IPS-20b (cell line): ENCODE results near the gene CDT1.
"Not testable (repeated sequence)": the region's sequence is repeated elsewhere in the genome, so short reads cannot be mapped to it uniquely, and the experiment has no call there.

Source experiments
- H3K27ac ChIP-seq: one replicate; pipeline ENCODE4 v1.5.1; 2013; ENCODE audit warnings: low read length
- H3K27me3 ChIP-seq: 2 replicates; pipeline ENCODE4 v1.6.1; 2013; ENCODE audit warnings: mild to moderate bottlenecking, low read length, inconsistent platforms; ENCODE audit not compliant: insufficient read depth
- H3K36me3 ChIP-seq: 2 replicates; pipeline ENCODE4 v1.6.1; 2013; ENCODE audit warnings: low read depth, mild to moderate bottlenecking, inconsistent platforms, low read length, moderate library complexity; ENCODE audit not compliant: insufficient read depth
- H3K4me1 ChIP-seq: 2 replicates; pipeline ENCODE4 v1.6.1; 2013; ENCODE audit warnings: mild to moderate bottlenecking, control low read depth, inconsistent platforms, low read length, moderate library complexity; ENCODE audit not compliant: insufficient read depth
- H3K4me3 ChIP-seq: 2 replicates; pipeline ENCODE4 v1.5.1; 2013; ENCODE audit warnings: mild to moderate bottlenecking, low read length, inconsistent platforms
- H3K9ac ChIP-seq: 2 replicates; pipeline ENCODE4 v1.6.1; 2013; ENCODE audit warnings: low read depth, mild to moderate bottlenecking, inconsistent platforms, low read length, moderate library complexity
- H3K9me3 ChIP-seq: 2 replicates; pipeline ENCODE4 v1.6.1; 2013; ENCODE audit warnings: mild to moderate bottlenecking, low read depth, low read length, inconsistent platforms; ENCODE audit not compliant: insufficient read depth

Gene CDT1

DNA sequence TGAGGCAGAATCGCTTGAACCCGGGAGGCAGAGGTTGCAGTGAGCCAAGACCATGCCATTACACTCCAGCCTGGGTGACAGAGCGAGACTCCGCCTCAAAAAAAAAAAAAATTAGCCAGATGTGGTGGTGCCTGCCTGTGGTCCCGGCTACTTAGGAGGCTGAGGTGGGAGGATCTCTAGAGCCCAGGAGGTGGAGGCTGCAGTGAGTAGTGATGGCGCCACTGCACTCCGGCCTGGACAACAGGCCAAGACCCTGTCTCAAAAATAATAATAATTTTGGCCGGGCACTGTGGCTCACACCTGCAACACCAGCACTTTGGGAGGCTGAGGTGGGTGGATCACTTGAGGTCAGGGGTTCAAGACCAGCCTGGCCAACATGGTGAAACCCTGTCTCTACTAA lies 14.8 kb upstream of the CDT1 start:
- peaks cover 28% of the 10 kb centered on the region for H3K27me3 ChIP-seq
- not testable (repeated sequence) for H3K9me3 ChIP-seq, H3K27ac ChIP-seq, H3K4me3 ChIP-seq, H3K9ac ChIP-seq, H3K4me1 ChIP-seq, H3K36me3 ChIP-seq

DNA sequence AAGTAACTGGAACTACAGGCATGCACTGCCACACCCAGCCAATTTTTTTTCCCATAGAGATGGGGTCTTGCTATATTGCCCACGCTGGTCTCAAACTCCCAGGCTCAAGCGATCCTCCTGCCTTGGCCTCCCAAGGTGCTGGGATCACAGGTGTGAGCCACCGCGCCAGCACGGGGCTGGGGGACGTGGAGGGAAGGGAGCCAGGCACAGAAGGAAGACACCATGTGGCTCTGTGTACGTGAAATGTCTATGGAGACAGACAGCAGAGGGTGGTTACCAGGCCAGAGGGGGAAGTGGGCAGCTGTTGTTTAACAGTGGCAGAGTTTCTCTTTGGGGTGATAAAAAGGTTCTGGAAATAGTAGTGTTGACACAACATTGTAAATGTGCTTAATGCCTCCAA lies 14.0 kb upstream of the CDT1 start:
- H3K4me1 ChIP-seq = no peaks in the 10 kb centered on the region
- no peak overlapping the region for H3K4me3 ChIP-seq
- no peaks in the 10 kb centered on the region for H3K9me3 ChIP-seq
- no peaks in the 10 kb centered on the region for H3K36me3 ChIP-seq
- peaks cover 21% of the 10 kb centered on the region for H3K27me3 ChIP-seq
- H3K9ac ChIP-seq = no peak overlapping the region
- H3K27ac ChIP-seq = no peak overlapping the region

DNA sequence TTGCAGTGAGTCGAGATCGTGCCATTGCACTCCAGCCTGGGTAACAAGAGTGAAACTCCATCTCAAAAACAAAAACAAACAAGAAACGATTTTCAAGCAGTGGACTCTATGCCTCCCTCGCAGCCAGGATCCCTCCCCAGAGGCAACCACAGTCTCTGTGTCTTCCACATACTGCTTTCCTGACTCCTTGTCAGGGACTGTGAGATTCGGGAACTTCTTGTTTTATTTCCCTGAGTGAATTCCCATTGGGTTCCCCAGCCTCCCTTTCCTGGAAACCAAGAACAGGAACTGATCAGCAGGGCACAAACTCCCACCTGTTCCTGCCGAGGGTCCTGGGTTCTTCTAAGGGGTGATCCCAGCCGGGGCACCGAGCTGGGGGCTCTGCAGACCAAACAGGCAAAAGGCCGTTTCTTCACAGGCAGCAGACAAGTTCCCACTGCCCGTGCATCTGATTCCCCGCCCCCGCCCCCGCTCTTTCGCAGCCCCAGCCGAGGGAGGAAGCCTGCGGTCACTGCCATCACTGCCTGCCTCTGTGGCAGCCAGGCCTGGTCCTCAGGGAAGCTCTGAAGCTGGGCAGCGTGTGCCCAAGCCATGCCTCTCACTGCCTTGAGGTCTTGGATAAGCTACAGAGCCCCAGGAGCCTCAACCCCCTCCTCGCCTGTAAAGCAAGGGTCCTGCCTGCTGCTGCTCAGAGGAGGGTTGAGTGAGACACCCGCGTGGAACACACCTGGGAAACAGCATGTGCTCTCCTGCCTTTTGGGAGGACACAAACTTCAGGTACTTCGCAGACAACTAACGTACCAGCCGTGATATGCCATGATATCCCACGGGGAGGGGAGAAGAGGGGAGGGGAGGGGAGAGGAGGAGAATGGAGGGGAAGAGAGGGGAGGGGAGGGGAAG lies 13.0 kb upstream of the CDT1 start:
- peaks cover 17% of the 10 kb centered on the region for H3K27me3 ChIP-seq
- no peaks in the 10 kb centered on the region for H3K9me3 ChIP-seq
- H3K4me1 ChIP-seq = no peaks in the 10 kb centered on the region
- H3K27ac ChIP-seq = no peak overlapping the region
- no peaks in the 10 kb centered on the region for H3K36me3 ChIP-seq
- no peak overlapping the region for H3K4me3 ChIP-seq
- H3K9ac ChIP-seq = no peak overlapping the region

- H3K36me3 ChIP-seq = no peaks in the 10 kb centered on the region
Observed at GRCh38 chr16:88792078-88792550, 11.5 kb upstream of the CDT1 start.

GRCh38 chr16:88792668-88793250 lies 10.8 kb upstream of the CDT1 start:
- no peak overlapping the region for H3K4me3 ChIP-seq
- H3K27ac ChIP-seq = no peak overlapping the region
- H3K9ac ChIP-seq = no peak overlapping the region
- H3K36me3 ChIP-seq = no peaks in the 10 kb centered on the region
- H3K9me3 ChIP-seq = no peaks in the 10 kb centered on the region
- no peaks in the 10 kb centered on the region for H3K4me1 ChIP-seq
- H3K27me3 ChIP-seq = peaks cover 4% of the 10 kb centered on the region; the same call in 1 of the 2 replicates

More at GRCh38 chr16:88792078-88792550, 11.5 kb upstream of the CDT1 start:
- Histone ChIP-seq H3K4me1 (no peaks in the 10 kb centered on the region), H3K27me3 (peaks cover 10% of the 10 kb centered on the region; the same call in 1 of the 2 replicates), H3K9me3 (no peaks in the 10 kb centered on the region), H3K9ac (no peak overlapping the region), H3K4me3 (no peak overlapping the region), H3K27ac (no peak overlapping the region)

- H3K27me3 ChIP-seq = peaks cover 4% of the 10 kb centered on the region; the same call in 1 of the 2 replicates
- no peak overlapping the region for H3K4me3 ChIP-seq
- H3K27ac ChIP-seq = no peak overlapping the region
- no peaks in the 10 kb centered on the region for H3K36me3 ChIP-seq
- no peaks in the 10 kb centered on the region for H3K4me1 ChIP-seq
- no peaks in the 10 kb centered on the region for H3K9me3 ChIP-seq
- H3K9ac ChIP-seq = no peak overlapping the region
Observed at GRCh38 chr16:88793251-88793954, 10.2 kb upstream of the CDT1 start.

DNA sequence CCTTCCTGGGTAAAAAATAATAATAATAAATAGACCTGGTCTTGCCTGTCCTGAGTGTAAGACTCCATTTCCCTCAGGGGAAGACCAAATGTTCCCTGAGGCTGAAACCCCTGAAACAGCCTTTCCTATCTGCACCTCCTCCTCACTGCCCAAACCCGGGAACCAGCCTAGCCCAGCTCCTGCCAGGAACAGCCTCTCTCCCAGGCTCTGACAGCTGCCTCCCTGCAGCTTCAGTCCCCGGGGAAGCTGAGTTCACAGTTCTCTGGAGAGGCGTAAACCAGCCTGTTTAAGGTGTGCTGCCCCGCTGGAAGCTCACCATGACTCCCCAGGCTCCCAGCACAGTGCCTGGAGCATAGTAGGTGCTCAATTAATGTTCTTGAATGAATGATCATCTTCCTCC lies 7.3 kb upstream of the CDT1 start:
- Histone ChIP-seq H3K36me3 (no peaks in the 10 kb centered on the region), H3K9me3 (no peaks in the 10 kb centered on the region), H3K27ac (no peak overlapping the region), H3K4me3 (no peak overlapping the region), H3K27me3 (peaks cover 4% of the 10 kb centered on the region; the same call in 1 of the 2 replicates), H3K4me1 (no peaks in the 10 kb centered on the region), H3K9ac (no peak overlapping the region)

DNA sequence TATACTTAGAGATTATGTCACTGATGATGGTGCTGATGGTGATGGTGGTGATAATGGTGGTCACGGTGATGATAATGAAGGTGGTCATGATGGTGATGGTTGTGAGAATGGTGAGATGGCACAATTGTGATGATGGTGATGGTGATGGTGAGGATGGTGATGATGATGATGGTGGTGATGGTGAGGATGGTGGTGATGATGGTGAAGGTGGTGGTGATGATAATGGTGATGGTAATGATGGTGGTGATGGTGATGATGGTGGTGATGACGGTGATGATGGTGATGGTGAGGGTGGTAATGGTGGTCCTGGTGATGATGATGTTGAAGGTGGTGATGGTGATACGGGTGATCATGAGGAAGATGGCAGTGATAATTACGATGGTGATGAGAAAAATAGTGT lies 5.5 kb upstream of the CDT1 start:
- Histone ChIP-seq H3K9ac (no peak overlapping the region), H3K4me1 (no peaks in the 10 kb centered on the region), H3K27ac (no peak overlapping the region), H3K4me3 (no peak overlapping the region), H3K36me3 (no peaks in the 10 kb centered on the region), H3K27me3 (no peaks in the 10 kb centered on the region), H3K9me3 (no peaks in the 10 kb centered on the region)

GRCh38 chr16:88798772-88799455 lies 4.7 kb upstream of the CDT1 start:
- H3K9ac ChIP-seq = no peak overlapping the region
- no peaks in the 10 kb centered on the region for H3K27me3 ChIP-seq
- no peak overlapping the region for H3K4me3 ChIP-seq
- no peaks in the 10 kb centered on the region for H3K4me1 ChIP-seq
- no peak overlapping the region for H3K27ac ChIP-seq
- no peaks in the 10 kb centered on the region for H3K9me3 ChIP-seq
- no peaks in the 10 kb centered on the region for H3K36me3 ChIP-seq

- peaks cover 1% of the 10 kb centered on the region for H3K36me3 ChIP-seq
- no peak overlapping the region for H3K4me3 ChIP-seq
- H3K9me3 ChIP-seq = no peaks in the 10 kb centered on the region
- H3K27ac ChIP-seq = no peak overlapping the region
- H3K9ac ChIP-seq = no peak overlapping the region
- no peaks in the 10 kb centered on the region for H3K27me3 ChIP-seq
- H3K4me1 ChIP-seq = peaks cover 2% of the 10 kb centered on the region; the same call in 1 of the 2 replicates
Observed at GRCh38 chr16:88799569-88800276, 3.9 kb upstream of the CDT1 start.

DNA sequence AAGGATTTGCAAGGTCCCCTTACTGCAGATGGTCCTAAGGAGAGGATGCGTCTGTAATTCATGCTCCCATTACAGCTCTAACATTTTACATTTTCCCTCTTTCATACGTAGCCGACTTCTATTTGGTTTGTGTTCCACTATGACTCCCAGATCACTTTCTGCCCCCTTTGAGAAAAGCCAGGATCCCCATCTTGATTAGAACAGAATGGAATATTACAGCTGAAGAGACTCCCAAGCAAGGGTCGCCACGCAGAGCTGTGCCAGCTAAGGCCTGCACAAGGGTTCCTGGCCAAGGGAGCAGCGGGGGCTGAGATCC lies 3.4 kb upstream of the CDT1 start:
- no peak overlapping the region for H3K9ac ChIP-seq
- no peaks in the 10 kb centered on the region for H3K27me3 ChIP-seq
- peaks cover 6% of the 10 kb centered on the region; the same call in 1 of the 2 replicates for H3K4me1 ChIP-seq
- H3K9me3 ChIP-seq = no peaks in the 10 kb centered on the region
- H3K27ac ChIP-seq = no peak overlapping the region
- H3K36me3 ChIP-seq = peaks cover 6% of the 10 kb centered on the region
- no peak overlapping the region for H3K4me3 ChIP-seq
